ENCODE data around the gene HPD.
"Not testable (repeated sequence)": the region's sequence is repeated elsewhere in the genome, so short reads cannot be mapped to it uniquely, and the experiment has no call there.

The HPD gene

DNA sequence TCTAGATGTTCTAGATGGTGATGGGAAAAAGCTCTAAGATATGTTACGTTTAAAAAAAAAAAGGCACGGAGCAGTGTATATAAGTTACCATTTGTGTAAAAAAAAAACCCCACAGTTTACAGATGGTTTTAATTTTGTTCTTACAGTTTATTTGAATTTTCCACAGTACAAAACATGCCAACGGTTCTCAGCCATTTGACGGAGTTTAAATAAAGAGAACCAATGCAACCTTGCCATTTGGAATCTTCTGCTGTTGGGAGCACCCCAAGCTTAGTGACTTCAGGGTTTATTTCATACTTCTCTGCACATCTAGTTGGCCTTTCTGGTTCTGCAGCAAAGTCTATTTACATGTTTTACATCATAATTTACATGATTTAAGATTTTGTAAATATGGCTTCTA is 7.7 kb upstream of the HPD start:
- no peak for TF ChIP-seq CTCF (conservative IDR thresholded peaks at IDR 0.05; ENCODE audit: low read depth, low read length)
- DNase-seq (ENCODE audit: low read depth): no peak
- H3K4me3 ChIP-seq (ENCODE audit: low read depth, low read length): no peak overlapping the region

- peak overlapping the region; percentile 35 for H3K4me3 ChIP-seq (ENCODE audit: low read depth, low read length)
- peak; percentile 55 for DNase-seq (ENCODE audit: low read depth)
- TF ChIP-seq CTCF (conservative IDR thresholded peaks at IDR 0.05; ENCODE audit: low read depth, low read length): no peak
These were observed 3.1 kb upstream of the HPD start for GRCh38 chr12:121861636-121862254.

GRCh38 chr12:121860699-121861098 is 2.0 kb upstream of the HPD start:
- H3K4me3 ChIP-seq (ENCODE audit: low read depth, low read length); DNase-seq (ENCODE audit: low read depth): not testable (repeated sequence)

- no peak overlapping the region for H3K4me3 ChIP-seq (ENCODE audit: low read depth, low read length)
- DNase-seq (ENCODE audit: low read depth): no peak
- TF ChIP-seq CTCF (conservative IDR thresholded peaks at IDR 0.05; ENCODE audit: low read depth, low read length): no peak
These were observed 1.6 kb upstream of the HPD start for GRCh38 chr12:121860257-121860656.

DNA sequence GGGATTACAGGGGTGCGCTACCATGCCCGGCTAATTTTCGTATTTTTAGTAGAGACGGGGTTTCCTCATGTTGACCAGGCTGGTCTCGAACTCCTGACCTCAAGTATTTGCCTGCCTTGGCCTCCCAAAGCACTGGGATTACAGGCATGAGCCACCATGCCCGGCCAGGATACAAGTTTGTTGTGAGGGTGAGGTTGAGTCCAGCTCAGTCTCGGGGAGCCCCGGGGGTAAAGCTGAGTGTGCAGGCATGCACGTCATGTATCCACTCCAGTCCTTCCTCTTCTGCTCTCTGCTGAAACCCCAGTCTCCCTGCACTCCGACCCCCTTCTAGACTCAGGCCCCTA is 369 bp downstream of the HPD start:
- no peak overlapping the region for H3K4me3 ChIP-seq (ENCODE audit: low read depth, low read length)
- TF ChIP-seq CTCF (conservative IDR thresholded peaks at IDR 0.05; ENCODE audit: low read depth, low read length): no peak
- no peak for DNase-seq (ENCODE audit: low read depth)

DNA sequence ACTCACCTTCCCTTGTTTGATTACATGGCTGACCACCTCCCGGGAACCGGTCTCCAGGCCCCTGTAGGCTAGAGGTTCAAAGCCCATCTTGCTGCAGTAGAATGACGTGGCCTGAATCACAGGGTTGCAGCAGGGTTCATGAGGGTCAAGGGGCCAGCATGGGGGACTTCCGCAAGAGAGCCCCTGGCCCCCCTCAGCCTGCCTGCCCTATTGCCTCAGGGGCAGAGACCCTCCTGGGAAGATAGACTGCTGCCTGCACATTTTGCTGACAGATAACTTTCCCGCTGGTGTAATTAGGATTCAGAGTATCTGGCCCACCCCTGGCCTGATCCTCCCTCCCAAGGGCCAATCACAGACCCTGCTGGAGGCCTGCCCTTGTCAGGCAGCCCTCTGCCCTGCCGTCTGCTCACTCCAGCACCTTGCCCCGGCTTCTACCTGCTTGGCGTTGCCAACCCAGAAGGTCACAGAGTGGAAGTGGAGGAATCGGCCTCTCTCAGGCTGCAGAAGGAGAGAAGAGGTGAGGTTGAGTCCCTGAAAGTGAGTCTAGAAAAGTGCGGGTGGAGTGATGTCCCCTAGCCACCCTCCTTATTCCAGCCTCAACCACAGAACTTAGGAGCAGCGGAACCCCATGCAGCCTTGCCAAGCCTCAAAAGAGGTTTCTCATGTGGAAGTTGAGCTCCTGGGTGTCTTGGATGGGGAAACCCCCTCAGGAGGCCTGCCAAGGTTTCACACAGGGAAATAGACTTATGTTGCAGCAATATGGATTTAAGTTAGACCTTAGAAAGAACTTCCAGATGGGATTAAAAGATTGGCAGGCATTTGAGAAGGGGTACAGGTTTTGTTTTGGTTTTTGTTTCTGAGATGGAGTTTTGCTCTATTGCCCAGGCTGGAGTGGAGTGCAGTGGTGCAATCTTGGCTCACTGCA is 1.1 kb downstream of the HPD start:
- no peak overlapping the region for H3K4me3 ChIP-seq (ENCODE audit: low read depth, low read length)
- DNase-seq (ENCODE audit: low read depth): no peak
- TF ChIP-seq CTCF (conservative IDR thresholded peaks at IDR 0.05; ENCODE audit: low read depth, low read length): no peak

DNA sequence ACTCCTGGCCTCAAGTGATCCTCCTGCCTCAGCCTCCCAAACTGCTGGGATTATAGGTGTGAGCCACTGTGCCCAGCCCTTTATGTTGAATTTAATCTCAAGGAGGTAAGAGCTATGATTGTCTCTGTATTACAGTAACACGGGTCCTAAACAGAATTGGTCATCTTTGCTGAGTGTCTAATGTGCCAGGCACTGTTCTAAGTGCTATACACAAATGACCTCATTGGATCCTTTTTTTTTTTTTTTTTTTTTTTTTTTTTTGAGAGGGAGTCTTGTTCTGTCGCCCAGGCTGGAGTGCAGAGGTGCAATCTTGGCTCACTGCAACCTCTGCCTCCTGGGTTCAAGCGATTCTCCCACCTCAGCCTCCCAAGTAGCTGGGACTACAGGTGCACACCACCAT is 6.3 kb downstream of the HPD start:
- not testable (repeated sequence) for DNase-seq (ENCODE audit: low read depth)

DNA sequence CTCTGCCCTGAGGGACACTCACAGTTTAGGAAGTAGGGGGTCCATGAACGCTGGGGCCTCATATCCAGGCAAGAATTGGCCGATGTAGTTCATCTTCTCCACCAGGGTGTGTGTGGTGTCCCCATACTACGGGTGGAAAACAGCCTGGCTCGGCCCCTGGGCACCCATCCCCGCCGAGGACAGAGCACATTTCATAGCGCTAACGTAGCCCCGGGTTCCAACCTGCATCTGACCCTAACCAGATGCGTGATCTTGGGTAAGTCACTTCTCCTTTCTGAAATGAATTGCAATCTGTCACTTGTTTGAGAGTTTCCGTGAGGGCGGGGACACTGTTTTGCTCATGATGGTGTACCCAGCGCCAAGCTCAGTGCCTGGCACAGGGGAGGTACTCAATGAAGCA is 9.0 kb downstream of the HPD start:
- no peak overlapping the region for H3K4me3 ChIP-seq (ENCODE audit: low read depth, low read length)
- no peak for DNase-seq (ENCODE audit: low read depth)
- TF ChIP-seq CTCF (conservative IDR thresholded peaks at IDR 0.05; ENCODE audit: low read depth, low read length): no peak

More for the DNA sequence above, 6.3 kb downstream of the HPD start:
- H3K4me3 ChIP-seq (ENCODE audit: low read depth, low read length): not testable (repeated sequence)

Measured in choroid plexus epithelial cell (primary cell).